H9 (cell line): ENCODE results near the gene TMPRSS2. TPM values are rescaled to one million over a fixed set of nuclear protein-coding genes. Genes with fewer than 3 reads are reported as not detected.

Experiments
- DNase-seq: peaks from one replicate; pipeline ENCODE4 v3.0.0-alpha.2; 2017
- H2AFZ ChIP-seq: one replicate; pipeline ENCODE4 v1.6.1; 2013; ENCODE audit warnings: mild to moderate bottlenecking, low read length, control low read depth, moderate library complexity
- H2AK5ac ChIP-seq: 2 replicates; pipeline ENCODE4 v1.6.1; 2013; ENCODE audit warnings: low read length, control low read depth, mixed read lengths; ENCODE audit not compliant: insufficient read length
- H2BK120ac ChIP-seq: one replicate; pipeline ENCODE4 v1.6.1; 2013; ENCODE audit warnings: low read depth, mild to moderate bottlenecking, low read length, control low read depth, inconsistent platforms; ENCODE audit not compliant: poor library complexity, severe bottlenecking
- H2BK12ac ChIP-seq: 2 replicates; pipeline ENCODE4 v1.6.1; 2013; ENCODE audit warnings: low read length, control low read depth, mixed read lengths, low read depth; ENCODE audit not compliant: insufficient read length
- H2BK15ac ChIP-seq: 2 replicates; pipeline ENCODE4 v1.6.1; 2013; ENCODE audit warnings: low read depth, low read length, control low read depth
- H2BK20ac ChIP-seq: one replicate; pipeline ENCODE4 v1.6.1; 2013; ENCODE audit warnings: low read depth, mild to moderate bottlenecking, low read length, control low read depth, inconsistent platforms; ENCODE audit not compliant: poor library complexity, severe bottlenecking
- H2BK5ac ChIP-seq: 2 replicates; pipeline ENCODE4 v1.6.1; 2013; ENCODE audit warnings: low read length, control low read depth, mixed read lengths; ENCODE audit not compliant: insufficient read length
- H3K14ac ChIP-seq: 2 replicates; pipeline ENCODE4 v1.6.1; 2013; ENCODE audit warnings: low read length, control low read depth; ENCODE audit not compliant: insufficient read depth
- H3K18ac ChIP-seq: 2 replicates; pipeline ENCODE4 v1.6.1; 2013; ENCODE audit warnings: low read depth, mild to moderate bottlenecking, mixed read lengths, low read length, control low read depth; ENCODE audit not compliant: insufficient read length
- H3K23ac ChIP-seq: 2 replicates; pipeline ENCODE4 v1.6.1; 2013; ENCODE audit warnings: low read length, control low read depth, mixed read lengths, low read depth; ENCODE audit not compliant: insufficient read length
- H3K23me2 ChIP-seq: 2 replicates; pipeline ENCODE4 v1.6.1; 2013; ENCODE audit warnings: low read depth, mild to moderate bottlenecking, mixed read lengths, low read length, control low read depth; ENCODE audit not compliant: insufficient read length, poor library complexity, severe bottlenecking
- H3K27ac ChIP-seq: 2 replicates; pipeline ENCODE4 v1.5.1; 2013; ENCODE audit warnings: low read length, control low read depth, mixed read lengths, low read depth; ENCODE audit not compliant: insufficient read length
- H3K27me3 ChIP-seq: 2 replicates; pipeline ENCODE4 v1.6.1; 2013; ENCODE audit warnings: low read length, control low read depth, inconsistent platforms; ENCODE audit not compliant: insufficient read depth
- H3K4ac ChIP-seq: 2 replicates; pipeline ENCODE4 v1.6.1; 2013; ENCODE audit warnings: low read depth, mild to moderate bottlenecking, control low read depth, inconsistent platforms, low read length, moderate library complexity
- H3K4me1 ChIP-seq: 2 replicates; pipeline ENCODE4 v1.6.1; 2013; ENCODE audit warnings: low read length, control low read depth, inconsistent platforms; ENCODE audit not compliant: insufficient read depth
- H3K4me2 ChIP-seq: 2 replicates; pipeline ENCODE4 v1.6.1; 2013; ENCODE audit warnings: low read length, control low read depth, mixed read lengths; ENCODE audit not compliant: insufficient read length, insufficient read depth
- H3K56ac ChIP-seq: 2 replicates; pipeline ENCODE4 v1.6.1; 2013; ENCODE audit warnings: low read depth, mild to moderate bottlenecking, mixed read lengths, low read length, control low read depth; ENCODE audit not compliant: insufficient read length
- H3K79me1 ChIP-seq: 2 replicates; pipeline ENCODE4 v1.6.1; 2013; ENCODE audit warnings: low read depth, mild to moderate bottlenecking, moderate library complexity, low read length, control low read depth, inconsistent platforms; ENCODE audit not compliant: insufficient read depth, poor library complexity, severe bottlenecking
- H3K79me2 ChIP-seq: 2 replicates; pipeline ENCODE4 v1.6.1; 2013; ENCODE audit warnings: low read length, control low read depth, inconsistent platforms; ENCODE audit not compliant: insufficient read depth
- H3K9ac ChIP-seq: 2 replicates; pipeline ENCODE4 v1.6.1; 2013; ENCODE audit warnings: low read length, control low read depth, mixed read lengths; ENCODE audit not compliant: insufficient read length; ENCODE audit errors: extremely low read depth
- H3K9me3 ChIP-seq: one replicate; pipeline ENCODE4 v1.6.1; 2013; ENCODE audit warnings: low read depth, low read length, inconsistent platforms; ENCODE audit not compliant: control insufficient read depth
- H3T11ph ChIP-seq: one replicate; pipeline ENCODE4 v1.6.1; 2013; ENCODE audit warnings: mild to moderate bottlenecking, low read length, control low read depth, inconsistent platforms
- H4K20me1 ChIP-seq: one replicate; pipeline ENCODE4 v1.6.1; 2013; ENCODE audit not compliant: control insufficient read depth, insufficient read length, insufficient read depth
- H4K5ac ChIP-seq: 2 replicates; pipeline ENCODE4 v1.6.1; 2013; ENCODE audit warnings: low read depth, mild to moderate bottlenecking, mixed read lengths, low read length, control low read depth; ENCODE audit not compliant: insufficient read length
- H4K8ac ChIP-seq: replicated peaks from 2 replicates; pipeline ENCODE4 v1.6.1; 2013; ENCODE audit warnings: low read length, control low read depth, mixed read lengths, low read depth; ENCODE audit not compliant: insufficient read length
- H4K91ac ChIP-seq: 2 replicates; pipeline ENCODE4 v1.6.1; 2013; ENCODE audit warnings: low read depth, mild to moderate bottlenecking, moderate library complexity, mixed read lengths, low read length, control low read depth; ENCODE audit not compliant: insufficient read length
- H3K27ac Mint-ChIP-seq, 3 experiments: 2 replicates in 2 of 3; 3 replicates in 1 of 3; pipeline ENCODE4 v1.8.0; 2020 to 2021; ENCODE audit warnings: mixed read lengths in 3 of 3, mild to moderate bottlenecking in 1 of 3, moderate library complexity in 1 of 3
- H3K27me3 Mint-ChIP-seq: 2 replicates; pipeline ENCODE4 v1.8.0; 2021; ENCODE audit warnings: low read depth, mild to moderate bottlenecking, moderate library complexity, mixed read lengths
- H3K36me3 Mint-ChIP-seq, 3 experiments: 2 replicates in 2 of 3; 3 replicates in 1 of 3; pipeline ENCODE4 v1.8.0; 2020 to 2021; ENCODE audit warnings: low read depth in 3 of 3, mixed read lengths in 3 of 3; ENCODE audit not compliant: insufficient read depth in 1 of 3
- H3K4me1 Mint-ChIP-seq, 2 experiments: 2 replicates each; pipeline ENCODE4 v1.8.0; 2020; ENCODE audit warnings: mixed read lengths in 2 of 2
- H3K4me3 Mint-ChIP-seq, 2 experiments: 2 replicates in 1 of 2; 3 replicates in 1 of 2; pipeline ENCODE4 v1.8.0; 2020 to 2021; ENCODE audit warnings: mild to moderate bottlenecking in 2 of 2, mixed read lengths in 2 of 2, moderate library complexity in 1 of 2
- H3K9me3 Mint-ChIP-seq, 2 experiments: 2 replicates in 1 of 2; 3 replicates in 1 of 2; pipeline ENCODE4 v1.8.0; 2020; ENCODE audit warnings: mild to moderate bottlenecking in 2 of 2, mixed read lengths in 2 of 2, moderate library complexity in 1 of 2
- WGBS: extraction: QIAGEN DNeasy Blood & Tissue Kit; methylation state at CpG from one replicate; pipeline ENCODE4 v1.1.7; 2013; ENCODE audit warnings: missing lambda C conversion rate, low lambda C conversion rate, mixed read lengths; ENCODE audit not compliant: insufficient read length; ENCODE audit errors: extremely low coverage; 5-methylcytosine and 5-hydroxymethylcytosine counted together
- total RNA-seq: library from RNA; stranded (reverse); gene quantifications from 2 replicates; pipeline ENCODE4 v1.2.1, GENCODE V29; 2021
- TF ChIP-seq, protein P1 (sequence below): fragments of 200-600 bp; sonication (generic); conservative IDR thresholded peaks from 3 replicates; pipeline ENCODE4 v1.8.0; 2021; ENCODE audit warnings: antibody characterized with exemption, mild to moderate bottlenecking

Gene TMPRSS2
- total RNA-seq, 1 experiment from 2014 or later, result 12.1 TPM

GRCh38 chr21:41441546-41441945, 66.4 kb downstream of the TMPRSS2 start:
- Histone ChIP-seq H4K91ac (no peak overlapping the region), H2BK12ac (no peak overlapping the region), H2AK5ac (no peak overlapping the region), H3K18ac (no peak overlapping the region), H2BK120ac (no peak overlapping the region), H3K23ac (no peak overlapping the region), H3K79me2 (no peaks in the 10 kb centered on the region), H3K9me3 (no peaks in the 10 kb centered on the region), H2BK15ac (no peak overlapping the region), H2BK20ac (no peak overlapping the region), H3K14ac (no peak overlapping the region; the same call in 1 of the 2 replicates), H3K79me1 (no peaks in the 10 kb centered on the region), H2AFZ (no peak overlapping the region), H3K4me1 (no peaks in the 10 kb centered on the region), H3K4ac (no peak overlapping the region), H3K4me2 (no peak overlapping the region), H3K23me2 (no peaks in the 10 kb centered on the region), H3T11ph (no peak overlapping the region), H3K56ac (no peak overlapping the region), H2BK5ac (no peak overlapping the region), H3K27ac (no peak overlapping the region), H4K5ac (no peak overlapping the region), H3K9ac (no peak overlapping the region), H4K8ac (no peak overlapping the region), H3K27me3 (no peaks in the 10 kb centered on the region), H4K20me1 (no peaks in the 10 kb centered on the region)
- TF ChIP-seq, protein P1, sequence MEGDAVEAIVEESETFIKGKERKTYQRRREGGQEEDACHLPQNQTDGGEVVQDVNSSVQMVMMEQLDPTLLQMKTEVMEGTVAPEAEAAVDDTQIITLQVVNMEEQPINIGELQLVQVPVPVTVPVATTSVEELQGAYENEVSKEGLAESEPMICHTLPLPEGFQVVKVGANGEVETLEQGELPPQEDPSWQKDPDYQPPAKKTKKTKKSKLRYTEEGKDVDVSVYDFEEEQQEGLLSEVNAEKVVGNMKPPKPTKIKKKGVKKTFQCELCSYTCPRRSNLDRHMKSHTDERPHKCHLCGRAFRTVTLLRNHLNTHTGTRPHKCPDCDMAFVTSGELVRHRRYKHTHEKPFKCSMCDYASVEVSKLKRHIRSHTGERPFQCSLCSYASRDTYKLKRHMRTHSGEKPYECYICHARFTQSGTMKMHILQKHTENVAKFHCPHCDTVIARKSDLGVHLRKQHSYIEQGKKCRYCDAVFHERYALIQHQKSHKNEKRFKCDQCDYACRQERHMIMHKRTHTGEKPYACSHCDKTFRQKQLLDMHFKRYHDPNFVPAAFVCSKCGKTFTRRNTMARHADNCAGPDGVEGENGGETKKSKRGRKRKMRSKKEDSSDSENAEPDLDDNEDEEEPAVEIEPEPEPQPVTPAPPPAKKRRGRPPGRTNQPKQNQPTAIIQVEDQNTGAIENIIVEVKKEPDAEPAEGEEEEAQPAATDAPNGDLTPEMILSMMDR, result no peak
- Mint-ChIP-seq H3K36me3 (peaks cover under 1 to 3% (median 3%) of the 10 kb centered on the region in 3 experiments; a peak in 5 of 7 replicates), H3K4me1 (peaks cover 15 to 20% of the 10 kb centered on the region in 2 experiments), H3K27me3 (no peaks in the 10 kb centered on the region; the same call in 1 of the 2 replicates), H3K4me3 (no peak overlapping the region), H3K9me3 (no peaks in the 10 kb centered on the region), H3K27ac (peak overlapping the region in 1 of 3 experiments; percentile 59; a peak in 1 of 7 replicates)
- DNase-seq, result no peak
- WGBS, result no CpG with 5 or more reads among the region's 14 CpGs
